ENCODE data around the gene MMD.
"Not testable (repeated sequence)": the region's sequence is repeated elsewhere in the genome, so short reads cannot be mapped to it uniquely, and the experiment has no call there.

MMD gene

GRCh38 chr17:55421179-55421934 lies at the start of gene MMD:
Gene MMD (minus strand): TSS chr17:55421835. CDS start chr17:55421695, 140 bp downstream.
- DNase-seq (ENCODE audit: low read depth): no peak

GRCh38 chr17:55466671-55467070 lies 45.0 kb upstream of the MMD start:
- DNase-seq (ENCODE audit: low read depth): no peak

- not testable (repeated sequence) for DNase-seq (ENCODE audit: low read depth)
These were observed 44.1 kb upstream of the MMD start for GRCh38 chr17:55465771-55466170.

GRCh38 chr17:55463600-55463999 lies 42.0 kb upstream of the MMD start:
- no peak for DNase-seq (ENCODE audit: low read depth)

- no peak for DNase-seq (ENCODE audit: low read depth)
These were observed 41.1 kb upstream of the MMD start for GRCh38 chr17:55462711-55463110.

GRCh38 chr17:55462234-55462633 lies 40.6 kb upstream of the MMD start:
- no peak for DNase-seq (ENCODE audit: low read depth)

- peak; percentile 33 for DNase-seq (ENCODE audit: low read depth)
These were observed 37.3 kb upstream of the MMD start for GRCh38 chr17:55458978-55459377.

- DNase-seq (ENCODE audit: low read depth): no peak
These were observed 36.8 kb upstream of the MMD start for GRCh38 chr17:55458287-55458900.

- DNase-seq (ENCODE audit: low read depth): no peak
These were observed 34.9 kb upstream of the MMD start for GRCh38 chr17:55456307-55457240.

GRCh38 chr17:55454906-55455474 lies 33.4 kb upstream of the MMD start:
- DNase-seq (ENCODE audit: low read depth): no peak

- no peak for DNase-seq (ENCODE audit: low read depth)
These were observed 32.4 kb upstream of the MMD start for GRCh38 chr17:55453839-55454557.

- no peak for DNase-seq (ENCODE audit: low read depth)
These were observed 30.6 kb upstream of the MMD start for GRCh38 chr17:55452139-55452790.

GRCh38 chr17:55451758-55452138 lies 30.1 kb upstream of the MMD start:
- DNase-seq (ENCODE audit: low read depth): no peak

- DNase-seq (ENCODE audit: low read depth): no peak
These were observed 29.6 kb upstream of the MMD start for GRCh38 chr17:55451203-55451641.

- DNase-seq (ENCODE audit: low read depth): no peak
These were observed 28.7 kb upstream of the MMD start for GRCh38 chr17:55450232-55450825.

GRCh38 chr17:55448681-55449080 lies 27.0 kb upstream of the MMD start:
- no peak for DNase-seq (ENCODE audit: low read depth)

- no peak for DNase-seq (ENCODE audit: low read depth)
These were observed 25.1 kb upstream of the MMD start for GRCh38 chr17:55446581-55447205.

GRCh38 chr17:55446004-55446403 lies 24.4 kb upstream of the MMD start:
- DNase-seq (ENCODE audit: low read depth): not testable (repeated sequence)

GRCh38 chr17:55444471-55445441 lies 23.1 kb upstream of the MMD start:
- no peak for DNase-seq (ENCODE audit: low read depth)
